Measurements from ENCODE around the gene SAMM50.
A peak's percentile ranks its signal among the peaks of the same experiment; 100 is the strongest.

SAMM50 gene

GRCh38 chr22:44032126-44032730, 77.0 kb downstream of the SAMM50 start:
- H3K36me3 ChIP-seq (ENCODE audit: insufficient read depth, low read length) = peaks cover 12% of the 10 kb centered on the region; the same call in 1 of the 2 replicates
- H3K4me3 ChIP-seq (ENCODE audit: low read depth, low read length, poor library complexity, severe bottlenecking) = no peak overlapping the region
- H3K9me3 ChIP-seq (ENCODE audit: low read length) = no peaks in the 10 kb centered on the region
- no peaks in the 10 kb centered on the region for H3F3A ChIP-seq (ENCODE audit: insufficient read depth, low read length)
- H3K9me2 ChIP-seq (ENCODE audit: low read depth, low read length) = no peaks in the 10 kb centered on the region
- no peaks in the 10 kb centered on the region for H3K27me3 ChIP-seq (ENCODE audit: insufficient read depth, low read length)
- peaks cover 56% of the 10 kb centered on the region for H3K4me1 ChIP-seq (ENCODE audit: insufficient read depth, low read length, severe bottlenecking)
- no peak overlapping the region for H3K4me2 ChIP-seq (ENCODE audit: low read length)
- peak overlapping the region; percentile 80 for H3K27ac ChIP-seq (ENCODE audit: low read depth, low read length, poor library complexity, severe bottlenecking)
- TF ChIP-seq, protein P1, sequence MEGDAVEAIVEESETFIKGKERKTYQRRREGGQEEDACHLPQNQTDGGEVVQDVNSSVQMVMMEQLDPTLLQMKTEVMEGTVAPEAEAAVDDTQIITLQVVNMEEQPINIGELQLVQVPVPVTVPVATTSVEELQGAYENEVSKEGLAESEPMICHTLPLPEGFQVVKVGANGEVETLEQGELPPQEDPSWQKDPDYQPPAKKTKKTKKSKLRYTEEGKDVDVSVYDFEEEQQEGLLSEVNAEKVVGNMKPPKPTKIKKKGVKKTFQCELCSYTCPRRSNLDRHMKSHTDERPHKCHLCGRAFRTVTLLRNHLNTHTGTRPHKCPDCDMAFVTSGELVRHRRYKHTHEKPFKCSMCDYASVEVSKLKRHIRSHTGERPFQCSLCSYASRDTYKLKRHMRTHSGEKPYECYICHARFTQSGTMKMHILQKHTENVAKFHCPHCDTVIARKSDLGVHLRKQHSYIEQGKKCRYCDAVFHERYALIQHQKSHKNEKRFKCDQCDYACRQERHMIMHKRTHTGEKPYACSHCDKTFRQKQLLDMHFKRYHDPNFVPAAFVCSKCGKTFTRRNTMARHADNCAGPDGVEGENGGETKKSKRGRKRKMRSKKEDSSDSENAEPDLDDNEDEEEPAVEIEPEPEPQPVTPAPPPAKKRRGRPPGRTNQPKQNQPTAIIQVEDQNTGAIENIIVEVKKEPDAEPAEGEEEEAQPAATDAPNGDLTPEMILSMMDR (IDR thresholded peaks at IDR 0.05; ENCODE audit: low read length) = no peak
- no peak for TF ChIP-seq EZH2 (IDR thresholded peaks at IDR 0.05; ENCODE audit: borderline replicate concordance, low read length)
- H2AFZ ChIP-seq (ENCODE audit: low read length) = no peak overlapping the region
- H3K9ac ChIP-seq (ENCODE audit: low read length) = no peak overlapping the region
- H4K20me1 ChIP-seq (ENCODE audit: insufficient read depth, low read length) = no peaks in the 10 kb centered on the region
- peaks cover 69% of the 10 kb centered on the region for H3K79me2 ChIP-seq (ENCODE audit: insufficient read depth, low read length)

GRCh38 chr22:44033287-44033686, 78.0 kb downstream of the SAMM50 start:
- H4K20me1 ChIP-seq (ENCODE audit: insufficient read depth, low read length) = no peaks in the 10 kb centered on the region
- H3K27ac ChIP-seq (ENCODE audit: low read depth, low read length, poor library complexity, severe bottlenecking) = no peak overlapping the region
- no peaks in the 10 kb centered on the region for H3K9me2 ChIP-seq (ENCODE audit: low read depth, low read length)
- TF ChIP-seq, protein P1 (IDR thresholded peaks at IDR 0.05; ENCODE audit: low read length) = no peak
- no peak for TF ChIP-seq EZH2 (IDR thresholded peaks at IDR 0.05; ENCODE audit: borderline replicate concordance, low read length)
- no peak overlapping the region for H2AFZ ChIP-seq (ENCODE audit: low read length)
- H3K4me2 ChIP-seq (ENCODE audit: low read length) = no peak overlapping the region
- peaks cover 58% of the 10 kb centered on the region for H3K4me1 ChIP-seq (ENCODE audit: insufficient read depth, low read length, severe bottlenecking)
- H3K9me3 ChIP-seq (ENCODE audit: low read length) = no peaks in the 10 kb centered on the region
- H3K9ac ChIP-seq (ENCODE audit: low read length) = no peak overlapping the region
- peaks cover 12% of the 10 kb centered on the region; the same call in 1 of the 2 replicates for H3K36me3 ChIP-seq (ENCODE audit: insufficient read depth, low read length)
- H3K27me3 ChIP-seq (ENCODE audit: insufficient read depth, low read length) = no peaks in the 10 kb centered on the region
- no peak overlapping the region for H3K4me3 ChIP-seq (ENCODE audit: low read depth, low read length, poor library complexity, severe bottlenecking)
- H3K79me2 ChIP-seq (ENCODE audit: insufficient read depth, low read length) = peaks cover 62% of the 10 kb centered on the region
- no peaks in the 10 kb centered on the region for H3F3A ChIP-seq (ENCODE audit: insufficient read depth, low read length)

DNA sequence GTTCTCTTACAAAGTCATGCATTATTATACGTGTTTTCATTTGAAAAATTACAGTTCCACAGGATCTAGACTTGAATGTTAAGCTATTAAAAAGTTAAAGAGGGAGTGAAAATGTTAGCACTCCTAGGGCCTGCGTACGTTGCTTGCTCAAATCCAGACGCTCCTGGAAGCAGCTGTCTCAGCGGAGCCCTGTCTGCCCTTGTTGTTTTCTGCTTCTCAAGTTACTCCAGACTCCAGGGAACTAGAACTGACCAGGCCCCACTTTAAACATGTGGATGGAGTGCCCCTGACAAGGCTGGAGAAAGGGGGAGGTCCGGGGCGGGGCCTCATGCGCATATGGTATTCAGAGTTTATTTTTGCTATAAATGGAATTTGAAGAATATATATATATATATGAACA, 78.5 kb downstream of the SAMM50 start:
- Histone ChIP-seq H3K9ac (ENCODE audit: low read length) (no peak overlapping the region), H3K9me3 (ENCODE audit: low read length) (no peaks in the 10 kb centered on the region), H3K9me2 (ENCODE audit: low read depth, low read length) (no peaks in the 10 kb centered on the region), H3F3A (ENCODE audit: insufficient read depth, low read length) (no peaks in the 10 kb centered on the region), H3K4me1 (ENCODE audit: insufficient read depth, low read length, severe bottlenecking) (peaks cover 58% of the 10 kb centered on the region), H3K4me3 (ENCODE audit: low read depth, low read length, poor library complexity, severe bottlenecking) (no peak overlapping the region), H3K27me3 (ENCODE audit: insufficient read depth, low read length) (no peaks in the 10 kb centered on the region), H2AFZ (ENCODE audit: low read length) (no peak overlapping the region), H3K36me3 (ENCODE audit: insufficient read depth, low read length) (peaks cover 12% of the 10 kb centered on the region; the same call in 1 of the 2 replicates), H3K4me2 (ENCODE audit: low read length) (no peak overlapping the region), H3K27ac (ENCODE audit: low read depth, low read length, poor library complexity, severe bottlenecking) (no peak overlapping the region), H4K20me1 (ENCODE audit: insufficient read depth, low read length) (no peaks in the 10 kb centered on the region), H3K79me2 (ENCODE audit: insufficient read depth, low read length) (peaks cover 58% of the 10 kb centered on the region)
- no peak for TF ChIP-seq EZH2 (IDR thresholded peaks at IDR 0.05; ENCODE audit: borderline replicate concordance, low read length)
- TF ChIP-seq, protein P1 (IDR thresholded peaks at IDR 0.05; ENCODE audit: low read length) = no peak

Measured in OCI-LY1 (cell line).